Kasumi-1 (cell line): ENCODE results near the gene DIS3L.
"Not testable (repeated sequence)": the region's sequence is repeated elsewhere in the genome, so short reads cannot be mapped to it uniquely, and the experiment has no call there.

ENCODE experiments used
- DNase-seq, 2 experiments: peaks; one replicate each; lab custom pipeline; 2025; lab: John Stamatoyannopoulos, UW

Gene DIS3L

DNA sequence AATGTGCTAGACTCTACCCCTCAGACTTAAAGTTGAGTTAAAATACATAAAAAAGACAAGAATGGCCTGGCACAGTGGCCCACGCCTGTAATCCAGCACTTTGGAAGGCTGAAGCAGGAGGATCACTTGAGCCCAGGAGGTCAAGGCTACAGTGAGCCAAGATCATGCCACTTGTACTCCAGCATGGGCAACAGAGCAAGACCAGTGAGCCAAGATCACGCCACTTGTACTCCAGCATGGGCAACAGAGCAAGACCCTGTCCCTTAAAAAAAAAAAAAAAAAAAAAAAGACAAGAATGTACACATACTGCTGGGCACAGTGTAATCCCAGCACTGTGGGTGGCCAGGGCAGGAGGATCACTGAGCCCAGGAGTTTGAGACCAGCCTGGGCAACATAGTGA lies 17.4 kb downstream of the DIS3L start:
- DNase-seq, result no peak

DNA sequence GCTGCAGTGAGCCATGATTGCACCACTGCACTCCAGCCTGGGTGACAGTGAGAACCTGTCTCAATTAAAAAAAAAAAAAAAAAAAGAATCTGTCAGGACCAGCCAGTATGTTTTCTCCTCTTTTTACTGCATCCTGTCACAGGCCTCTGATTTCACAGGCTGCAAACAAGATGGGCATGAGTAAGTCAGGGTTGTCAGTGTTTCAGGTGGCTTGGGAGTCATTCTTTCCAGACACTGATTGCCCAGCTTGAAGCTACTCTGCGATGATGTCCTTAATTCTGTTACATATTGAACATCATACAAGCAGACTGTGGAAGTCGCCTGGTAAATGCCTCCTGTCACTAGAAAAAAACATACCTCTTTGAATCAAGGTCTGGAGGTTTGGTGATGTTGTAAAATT lies 18.8 kb downstream of the DIS3L start:
- no peak for DNase-seq

DNA sequence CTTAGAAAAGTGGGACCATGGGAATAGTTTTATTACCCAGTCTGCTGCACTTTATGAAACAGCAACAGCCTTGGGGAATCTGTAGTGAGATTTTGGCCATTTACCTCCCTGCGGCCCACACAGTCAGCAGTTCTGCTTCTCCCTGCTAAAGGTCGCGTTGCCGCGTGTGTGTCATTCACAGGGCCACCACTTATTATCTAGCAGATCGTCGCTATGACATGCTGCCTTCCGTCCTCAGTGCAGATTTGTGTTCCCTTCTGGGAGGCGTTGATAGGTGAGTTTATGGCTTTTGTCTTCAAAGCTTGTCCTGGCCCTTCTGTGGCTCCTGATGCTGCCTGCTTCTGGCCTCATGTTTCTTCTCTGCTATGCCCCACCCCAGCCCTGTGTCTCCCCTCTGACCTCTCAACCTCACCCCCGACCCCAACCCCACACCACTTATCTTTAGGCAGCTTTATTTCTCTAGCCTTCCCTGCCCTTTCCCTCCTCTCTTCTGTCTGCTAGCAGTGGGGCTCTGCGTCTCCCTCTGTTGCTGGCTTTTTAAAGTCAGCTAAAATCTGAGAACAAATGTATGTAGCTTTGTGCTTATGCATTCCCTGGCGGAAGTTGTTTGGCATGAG lies 30.1 kb downstream of the DIS3L start:
- DNase-seq, result no peak

DNA sequence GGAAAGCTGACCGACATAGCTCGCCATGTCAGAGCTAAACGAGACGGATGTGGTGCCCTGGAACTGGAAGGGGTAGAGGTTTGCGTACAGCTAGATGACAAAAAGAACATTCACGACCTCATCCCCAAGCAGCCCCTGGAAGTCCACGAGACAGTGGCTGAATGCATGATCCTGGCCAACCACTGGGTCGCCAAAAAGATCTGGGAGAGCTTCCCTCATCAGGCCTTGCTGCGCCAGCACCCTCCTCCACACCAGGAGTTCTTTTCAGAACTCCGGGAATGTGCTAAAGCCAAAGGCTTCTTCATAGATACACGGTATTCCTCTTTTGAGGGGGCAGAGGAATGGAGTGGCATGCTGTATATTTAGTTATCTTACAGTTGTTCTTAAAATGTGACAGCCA lies 32.7 kb downstream of the DIS3L start:
- no peak for DNase-seq

DNA sequence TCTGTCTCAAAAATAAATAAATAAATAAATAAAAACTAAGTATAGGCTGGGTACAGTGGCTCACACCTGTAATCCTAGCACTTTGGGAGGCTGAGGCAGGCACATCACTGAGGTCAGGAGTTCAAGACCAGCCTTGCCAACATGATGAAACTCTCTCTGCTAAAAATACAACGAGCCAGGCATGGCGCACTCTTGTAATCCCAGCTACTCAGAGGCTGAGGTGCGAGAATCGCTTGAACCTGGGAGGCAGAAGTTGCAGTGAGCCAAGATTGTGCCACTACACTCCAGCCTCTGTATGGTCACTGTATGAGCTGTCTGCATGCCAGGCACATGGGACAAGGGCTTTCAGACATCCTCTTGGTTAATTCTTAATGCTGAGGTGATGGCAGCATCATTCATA lies 34.4 kb downstream of the DIS3L start:
- DNase-seq, result no peak

DNA sequence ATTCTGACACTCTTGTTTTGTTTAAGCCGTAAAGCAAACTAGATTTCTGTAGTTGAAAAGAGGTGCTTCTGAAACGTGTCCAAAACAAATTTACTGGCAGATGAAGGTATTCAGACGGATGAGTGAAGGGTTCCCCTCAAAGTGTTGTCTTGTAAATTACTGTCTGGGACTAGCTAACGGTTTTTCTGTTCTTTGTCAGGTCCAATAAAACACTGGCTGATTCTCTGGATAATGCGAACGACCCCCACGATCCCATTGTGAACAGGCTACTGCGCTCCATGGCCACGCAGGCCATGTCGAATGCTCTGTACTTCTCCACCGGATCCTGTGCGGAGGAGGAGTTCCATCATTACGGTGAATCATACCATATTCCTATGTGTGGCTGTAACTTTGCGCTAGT lies 35.4 kb downstream of the DIS3L start:
- no peak for DNase-seq

DNA sequence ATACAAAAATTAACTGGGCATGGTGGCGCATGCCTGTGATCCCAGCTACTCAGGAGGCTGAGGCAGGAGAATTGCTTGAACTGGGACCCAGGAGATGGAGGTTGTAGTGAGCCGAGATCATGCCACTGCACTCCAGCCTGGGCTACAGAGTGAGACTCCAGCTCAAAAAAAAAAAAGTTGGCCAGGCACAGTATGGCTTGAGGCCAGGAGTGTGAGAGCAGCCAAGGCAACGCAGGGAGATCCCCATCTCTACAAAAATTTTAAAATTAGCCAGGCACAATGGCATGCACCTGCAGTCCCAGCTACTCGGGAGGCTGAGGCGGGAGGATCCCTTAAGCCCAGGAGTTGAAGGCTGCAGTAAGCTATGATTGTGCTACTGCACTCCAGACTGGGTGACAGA lies 55.2 kb downstream of the DIS3L start:
- not testable (repeated sequence) for DNase-seq

DNA sequence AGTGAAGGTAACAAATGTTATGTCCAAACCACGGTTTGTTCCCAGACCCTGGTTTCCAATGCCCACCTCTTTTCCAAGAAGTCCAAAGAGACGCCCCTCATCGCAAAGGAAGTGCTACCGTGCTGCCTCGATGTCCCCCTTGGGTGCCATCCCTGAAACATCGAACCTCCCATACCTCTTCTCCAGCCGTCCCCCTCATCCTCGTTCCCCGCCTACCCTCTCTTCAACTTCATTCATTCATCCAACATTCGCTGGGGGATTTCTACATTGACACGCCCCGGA lies 62.6 kb downstream of the DIS3L start:
- DNase-seq, result peak in 1 of 2 experiments; percentile 62

DNA sequence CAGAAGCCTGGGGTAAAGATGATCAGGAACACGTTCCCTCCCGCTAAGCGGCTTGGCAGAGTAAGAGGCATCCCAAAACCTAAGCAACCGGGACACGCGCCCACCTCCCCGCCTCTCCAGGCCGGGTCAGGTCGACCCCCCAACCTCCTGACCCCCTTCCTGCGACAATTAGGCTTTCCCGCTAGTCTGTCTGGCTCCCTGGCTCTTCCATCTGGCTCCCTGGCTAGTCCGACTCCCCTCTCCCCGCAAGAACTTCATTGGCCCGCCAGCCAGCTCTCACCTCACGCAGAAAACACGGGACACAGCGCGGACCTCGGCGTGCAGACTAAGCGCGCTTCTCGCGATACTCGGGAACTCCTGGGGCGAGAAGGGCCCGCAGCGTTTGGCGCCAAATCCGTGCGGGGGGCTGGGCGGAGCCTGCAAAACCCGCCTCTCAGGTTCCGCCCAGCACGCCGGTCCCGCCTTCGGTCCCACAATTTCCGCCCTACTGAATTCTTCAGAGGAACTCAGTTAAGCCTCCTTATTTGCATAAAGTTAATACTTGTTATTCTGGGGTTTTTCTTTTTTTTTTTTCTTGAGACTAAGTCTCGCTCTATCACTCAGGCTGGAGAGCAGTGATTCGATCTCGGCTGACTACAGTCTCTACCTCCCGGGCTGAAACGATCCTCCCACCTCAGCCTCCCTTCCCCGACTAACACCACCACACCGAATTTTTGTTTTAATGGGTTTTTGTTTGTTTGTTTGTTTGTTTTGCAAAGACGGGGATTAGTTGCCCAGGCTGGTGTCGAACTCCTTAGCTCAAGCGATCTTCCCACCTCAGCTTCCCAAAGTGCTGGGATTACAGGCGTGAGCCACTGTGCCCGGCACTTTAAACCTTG lies 63.2 kb downstream of the DIS3L start, which contains the start of gene TIPIN:
Gene TIPIN (minus strand): TSS at position 327 of the 878 bp plus-strand sequence. CDS start 3,738 bp downstream, outside the sequence.
- peak; percentile 97 for DNase-seq

DNA sequence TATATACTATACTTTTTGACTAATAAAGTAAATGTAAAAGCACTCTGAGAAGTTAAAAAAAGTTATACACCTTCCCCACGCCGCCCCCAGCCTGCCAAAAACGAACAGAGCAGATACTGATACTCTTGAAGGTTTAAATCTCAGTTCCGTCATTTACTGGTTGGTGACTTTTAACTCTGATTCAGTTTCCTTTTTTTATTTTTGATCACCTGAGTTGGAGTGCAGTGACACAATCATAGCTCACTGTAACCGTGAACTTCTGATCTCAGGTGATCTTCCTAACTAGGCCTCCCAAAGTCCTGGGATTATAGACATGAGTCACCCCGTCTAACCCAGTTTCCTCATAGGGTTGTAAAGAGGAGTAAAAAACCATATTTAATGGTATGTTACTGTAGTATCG lies 66.4 kb downstream of the DIS3L start:
- no peak for DNase-seq

DNA sequence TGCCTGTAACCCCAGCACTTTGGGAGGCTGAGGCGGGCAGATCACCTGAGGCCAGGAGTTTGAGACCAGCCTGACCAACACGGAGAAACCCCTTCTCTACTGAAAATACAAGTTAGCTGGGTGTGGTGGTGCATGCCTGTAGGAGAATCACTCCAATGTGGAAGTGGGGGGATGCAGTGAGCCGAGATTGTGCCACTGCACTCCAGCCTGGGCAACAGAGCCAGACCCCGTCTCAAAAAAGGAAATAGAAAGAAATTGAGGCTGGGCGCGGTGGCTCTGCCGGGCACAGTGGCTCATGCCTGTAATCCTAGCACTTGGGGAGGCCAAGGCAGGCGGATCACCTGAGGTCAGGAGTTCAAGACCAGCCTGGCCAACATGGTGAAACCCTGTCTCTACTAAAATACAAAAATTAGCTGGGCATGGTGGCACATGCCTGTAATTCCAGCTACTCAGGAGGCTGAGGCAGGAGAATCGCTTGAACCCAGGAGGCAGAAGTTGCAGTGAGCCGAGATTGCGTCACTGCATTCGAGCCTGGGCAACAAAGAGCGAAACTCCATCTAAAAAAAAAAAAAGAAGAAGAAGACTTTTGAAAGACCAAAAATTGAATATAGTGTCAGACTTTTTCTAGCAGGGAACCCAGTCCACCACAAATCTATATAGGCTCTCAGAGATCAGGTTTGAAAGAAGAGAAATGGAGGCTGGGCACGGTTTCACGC lies 68.5 kb downstream of the DIS3L start:
- DNase-seq, result not testable (repeated sequence)

DNA sequence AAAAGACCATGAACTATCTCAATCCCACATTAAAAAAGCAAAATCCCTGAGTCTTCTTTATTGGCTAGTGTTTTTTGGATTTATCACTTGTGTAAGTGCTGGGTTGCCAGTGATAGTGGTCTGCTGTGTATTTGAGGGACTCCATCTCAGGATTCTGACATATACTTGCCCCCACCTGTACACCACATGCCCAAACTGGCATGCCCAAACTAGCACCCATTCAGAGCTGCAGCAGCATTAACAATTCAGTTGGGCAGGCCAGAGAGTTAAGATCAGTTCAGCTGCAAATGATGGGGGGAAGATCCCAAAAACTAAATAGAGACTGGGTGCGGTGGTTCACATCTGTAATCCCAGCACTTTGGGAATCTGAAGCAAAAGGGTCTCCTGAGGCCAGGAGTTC lies 69.4 kb downstream of the DIS3L start:
- no peak for DNase-seq

DNA sequence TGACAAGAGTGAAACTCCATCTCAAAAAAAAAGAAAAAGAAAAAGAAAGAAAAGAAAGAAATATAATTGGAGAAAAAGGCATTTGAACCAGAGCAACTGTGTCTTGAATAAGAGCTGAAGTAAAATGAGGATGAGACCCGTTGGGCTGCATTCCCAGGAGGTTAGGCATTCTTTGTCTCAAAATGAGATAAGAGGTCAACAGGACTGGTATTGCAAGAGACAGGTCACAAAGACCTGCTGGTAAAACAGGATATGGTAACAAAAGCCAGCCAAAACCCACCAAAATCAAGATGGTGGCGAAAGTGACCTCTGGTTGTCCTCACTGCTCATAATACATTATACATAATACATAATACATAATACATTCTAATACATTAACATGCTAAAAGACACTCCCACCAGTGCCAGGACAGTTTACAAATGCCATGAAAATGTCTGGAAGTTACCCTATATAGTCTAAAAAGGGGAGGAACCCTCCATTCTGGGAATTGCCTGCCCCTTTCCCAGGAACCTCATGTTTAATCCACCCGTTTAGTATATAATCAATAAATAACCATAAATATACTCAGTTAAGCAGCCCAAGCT lies 71.7 kb downstream of the DIS3L start:
- DNase-seq, result no peak

DNA sequence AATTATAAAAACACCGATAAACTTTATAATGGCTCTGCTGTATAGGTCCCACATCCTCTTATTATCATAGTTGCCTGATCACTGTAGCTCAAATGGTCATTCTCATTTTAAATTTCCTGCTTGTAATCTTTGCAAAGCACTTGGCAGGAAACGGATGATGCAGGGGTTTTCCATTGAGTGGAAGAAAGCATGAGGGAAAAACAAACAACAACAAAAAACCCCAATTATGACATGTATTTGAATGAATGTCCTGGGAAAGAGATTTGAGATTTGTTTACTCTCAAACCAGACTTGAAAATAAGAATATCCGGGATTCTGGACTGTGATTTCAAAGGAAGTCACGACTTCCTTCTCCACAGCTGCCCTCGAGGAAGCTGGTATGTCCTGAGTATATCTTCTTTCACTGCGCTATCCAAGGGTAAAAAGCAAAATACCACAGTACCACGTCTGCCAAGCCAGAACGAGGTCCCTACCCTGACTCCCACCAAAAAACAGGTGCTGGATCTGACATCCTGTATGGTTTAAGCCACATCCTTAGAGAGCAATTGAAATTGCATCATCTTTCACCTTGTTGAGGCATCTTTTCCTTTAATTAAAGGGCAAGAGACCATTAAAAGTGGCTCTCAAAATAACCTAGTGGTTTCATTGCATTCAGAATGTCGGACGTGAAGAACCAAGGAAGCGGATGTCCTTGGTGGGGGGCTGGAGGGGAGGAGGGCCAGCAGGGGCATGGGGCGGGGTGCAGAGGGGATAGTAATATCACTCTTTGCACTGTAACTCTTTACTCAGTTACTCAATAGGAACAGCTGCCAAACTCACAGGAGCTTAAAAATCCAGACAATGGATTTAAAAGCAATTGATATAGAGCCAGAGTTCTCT lies 76.6 kb downstream of the DIS3L start:
- DNase-seq, result peak; percentile 33 to 50

DNA sequence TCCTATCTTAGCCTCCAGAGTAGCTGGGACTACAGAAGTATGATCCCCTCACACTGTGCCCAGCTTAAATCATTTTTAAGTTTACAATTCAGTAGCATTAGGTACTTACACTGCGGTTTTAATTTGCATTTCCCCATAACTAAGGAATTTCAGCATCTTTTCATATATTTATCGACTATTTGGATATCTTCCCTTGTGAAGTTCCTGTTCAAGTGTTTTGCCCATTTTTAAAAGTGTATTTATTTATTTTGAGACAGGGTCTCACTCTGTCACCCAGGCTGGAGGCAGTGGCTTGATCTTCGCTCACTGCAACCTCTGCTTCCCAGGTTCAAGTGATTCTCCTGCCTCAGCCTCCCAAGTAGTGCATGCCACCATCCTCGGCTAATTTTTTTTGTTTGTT lies 80.8 kb downstream of the DIS3L start:
- no peak for DNase-seq

DNA sequence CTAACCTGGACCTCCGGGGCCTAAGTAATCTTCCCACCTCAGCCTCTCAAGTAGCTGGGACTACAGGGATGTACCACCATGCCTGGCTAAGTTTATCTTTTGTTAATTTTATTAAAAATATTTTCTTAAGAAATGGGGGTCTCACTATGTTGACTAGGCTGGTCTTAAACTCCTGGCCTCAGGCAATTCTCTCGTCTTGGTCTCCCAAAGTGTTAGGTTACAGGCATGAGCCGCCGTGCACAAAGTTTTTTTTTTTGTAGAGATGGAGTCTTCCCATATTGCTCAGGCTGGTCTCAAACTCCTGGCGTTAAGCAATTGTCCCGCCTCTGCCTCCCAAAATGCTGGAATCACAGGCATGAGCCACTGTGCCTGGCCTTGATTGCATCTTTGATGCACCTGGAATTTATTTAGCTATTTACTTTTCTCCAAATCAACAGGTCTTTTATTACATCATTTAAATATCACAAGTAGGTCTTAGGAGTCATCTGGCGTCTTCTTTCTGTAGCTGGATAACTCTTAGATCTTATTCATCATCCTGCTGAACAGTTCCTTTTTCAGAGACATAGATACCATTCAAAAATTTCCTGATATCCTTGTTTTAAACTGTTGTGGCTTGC lies 85.6 kb downstream of the DIS3L start:
- no peak for DNase-seq

DNA sequence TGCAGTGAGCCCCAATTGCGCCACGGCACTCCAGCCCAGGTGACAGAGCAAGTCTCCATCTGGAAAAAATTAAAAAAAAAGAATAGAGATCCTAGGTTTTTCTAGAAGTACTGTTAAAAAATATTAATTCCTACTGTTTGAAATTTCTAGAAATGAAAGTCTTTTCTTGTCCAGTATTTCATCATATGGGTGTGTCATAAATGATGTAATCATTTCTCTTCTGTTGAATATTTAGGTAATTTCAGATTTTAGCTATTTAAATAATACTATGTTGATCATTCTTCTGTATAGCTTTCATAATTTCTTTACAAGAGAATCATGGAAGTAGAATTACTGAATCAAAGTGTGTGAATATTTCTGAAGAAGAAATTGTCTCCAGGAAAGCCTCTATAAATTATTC lies 88.0 kb downstream of the DIS3L start:
- not testable (repeated sequence) for DNase-seq
